Neural cell (in vitro differentiated cells): ENCODE results near the gene TMEM87A. TPM values are rescaled to one million over a fixed set of nuclear protein-coding genes. Genes with fewer than 3 reads are reported as not detected.
A peak's percentile ranks its signal among the peaks of the same experiment; 100 is the strongest.

ENCODE experiments used
- H2AFZ ChIP-seq: fragments of 200-600, 300-800 bp; sonication (generic), shearing (Covaris generic); 2 replicates; pipeline ENCODE4 v1.6.0; 2014; ENCODE audit warnings: low read depth, mild to moderate bottlenecking, antibody characterized with exemption, low read length, moderate library complexity
- H3F3A ChIP-seq: fragments of 200-600 bp; shearing (Covaris generic); 2 replicates; pipeline ENCODE4 v1.6.1; 2016; ENCODE audit warnings: mild to moderate bottlenecking, moderate library complexity, mixed read lengths, antibody characterized with exemption, low read length; ENCODE audit not compliant: insufficient read depth, poor library complexity, severe bottlenecking
- H3K27ac ChIP-seq: fragments of 200-600, 300-800 bp; sonication (generic), shearing (Covaris generic); 2 replicates; pipeline ENCODE4 v1.5.1; 2014; ENCODE audit warnings: mild to moderate bottlenecking, low read length, moderate library complexity
- H3K27me3 ChIP-seq: fragments of 300-800, 200-600 bp; sonication (generic), shearing (Covaris generic); 2 replicates; pipeline ENCODE4 v1.6.0; 2014; ENCODE audit warnings: mild to moderate bottlenecking, low read depth, low read length, moderate library complexity; ENCODE audit not compliant: insufficient read depth
- H3K36me3 ChIP-seq: fragments of 300-800, 200-600 bp; sonication (generic), shearing (Covaris generic); 2 replicates; pipeline ENCODE4 v1.5.1; 2014; ENCODE audit warnings: mild to moderate bottlenecking, antibody characterized with exemption, low read length, moderate library complexity; ENCODE audit not compliant: insufficient read depth
- H3K4me2 ChIP-seq: fragments of 300-800, 200-600 bp; sonication (generic), shearing (Covaris generic); 2 replicates; pipeline ENCODE4 v1.6.0; 2014; ENCODE audit warnings: mild to moderate bottlenecking, low read length
- H3K4me3 ChIP-seq: fragments of 300-800, 200-600 bp; sonication (generic), shearing (Covaris generic); 2 replicates; pipeline ENCODE4 v1.5.1; 2014; ENCODE audit warnings: mild to moderate bottlenecking, low read length, moderate library complexity
- H3K79me2 ChIP-seq: fragments of 200-600 bp; shearing (Covaris generic); replicated peaks from 2 replicates; pipeline ENCODE4 v1.6.0; 2014; ENCODE audit warnings: mild to moderate bottlenecking, low read length, moderate library complexity; ENCODE audit not compliant: insufficient read depth
- H3K9ac ChIP-seq: fragments of 300-800, 200-600 bp; sonication (generic), shearing (Covaris generic); 2 replicates; pipeline ENCODE4 v1.6.1; 2016; ENCODE audit warnings: mild to moderate bottlenecking, low read length, mixed read lengths
- H3K9me2 ChIP-seq: fragments of 200-600 bp; shearing (Covaris generic); 2 replicates; pipeline ENCODE4 v1.6.1; 2016; ENCODE audit warnings: mild to moderate bottlenecking, low read length, mixed read lengths; ENCODE audit not compliant: insufficient read depth
- H3K9me3 ChIP-seq: fragments of 200-600, 300-800 bp; sonication (generic), shearing (Covaris generic); 2 replicates; pipeline ENCODE4 v1.6.1; 2016; ENCODE audit warnings: mild to moderate bottlenecking, mixed run types, low read length, moderate library complexity, mixed read lengths
- H4K20me1 ChIP-seq: fragments of 200-600 bp; shearing (Covaris generic); 2 replicates; pipeline ENCODE4 v1.6.1; 2016; ENCODE audit warnings: mild to moderate bottlenecking, mixed run types; ENCODE audit not compliant: insufficient read depth
- EP300 ChIP-seq: fragments of 450-650 bp; conservative IDR thresholded peaks from 2 replicates; pipeline ENCODE4 v1.6.1; 2014; ENCODE audit warnings: antibody characterized with exemption, mild to moderate bottlenecking, moderate library complexity; ENCODE audit not compliant: poor library complexity, severe bottlenecking
- EZH2 ChIP-seq: fragments of 200-600, 300-800 bp; shearing (Covaris generic), sonication (generic); IDR thresholded peaks from 2 replicates; pipeline ENCODE4 v1.6.1; 2014; ENCODE audit warnings: antibody characterized with exemption, low read length, borderline replicate concordance, mild to moderate bottlenecking; ENCODE audit not compliant: insufficient read depth, poor library complexity, severe bottlenecking
- MXI1 ChIP-seq: fragments of 450-650 bp; conservative IDR thresholded peaks from 2 replicates; pipeline ENCODE4 v1.6.1; 2014; ENCODE audit warnings: antibody characterized with exemption, mild to moderate bottlenecking; ENCODE audit not compliant: poor library complexity, severe bottlenecking
- POLR2AphosphoS5 ChIP-seq: IDR thresholded peaks from 2 replicates; pipeline ENCODE4 v1.6.1; 2012
- RAD21 ChIP-seq: fragments of 450-650 bp; conservative IDR thresholded peaks from 2 replicates; pipeline ENCODE4 v1.6.1; 2014; ENCODE audit warnings: antibody characterized with exemption, mild to moderate bottlenecking, moderate library complexity
- SMC3 ChIP-seq: fragments of 450-650 bp; conservative IDR thresholded peaks from 2 replicates; pipeline ENCODE4 v1.6.1; 2014; ENCODE audit warnings: antibody characterized with exemption, mild to moderate bottlenecking, moderate library complexity; ENCODE audit not compliant: poor library complexity
- TAF1 ChIP-seq: IDR thresholded peaks from 2 replicates; pipeline ENCODE4 v1.6.1; 2012; ENCODE audit warnings: low read depth
- polyA plus RNA-seq: library from polyadenylated mRNA; depleted of rRNA; stranded (reverse); fragments of >200 nt; gene quantifications from 2 replicates; pipeline ENCODE4 v1.2.3, GENCODE V29; 2014
- TF ChIP-seq, protein P1 (sequence below): fragments of 450-650 bp; IDR thresholded peaks from 2 replicates; pipeline ENCODE4 v1.5.1; 2014; ENCODE audit warnings: antibody characterized with exemption, mild to moderate bottlenecking, moderate library complexity; ENCODE audit not compliant: poor library complexity, severe bottlenecking
- TF ChIP-seq, protein P2 (sequence below): IDR thresholded peaks from 2 replicates; pipeline ENCODE4 v1.6.1; 2012; ENCODE audit warnings: borderline replicate concordance

TMEM87A gene
- polyA plus RNA-seq, 1 donor from 2014 or later: 50.4 TPM

DNA sequence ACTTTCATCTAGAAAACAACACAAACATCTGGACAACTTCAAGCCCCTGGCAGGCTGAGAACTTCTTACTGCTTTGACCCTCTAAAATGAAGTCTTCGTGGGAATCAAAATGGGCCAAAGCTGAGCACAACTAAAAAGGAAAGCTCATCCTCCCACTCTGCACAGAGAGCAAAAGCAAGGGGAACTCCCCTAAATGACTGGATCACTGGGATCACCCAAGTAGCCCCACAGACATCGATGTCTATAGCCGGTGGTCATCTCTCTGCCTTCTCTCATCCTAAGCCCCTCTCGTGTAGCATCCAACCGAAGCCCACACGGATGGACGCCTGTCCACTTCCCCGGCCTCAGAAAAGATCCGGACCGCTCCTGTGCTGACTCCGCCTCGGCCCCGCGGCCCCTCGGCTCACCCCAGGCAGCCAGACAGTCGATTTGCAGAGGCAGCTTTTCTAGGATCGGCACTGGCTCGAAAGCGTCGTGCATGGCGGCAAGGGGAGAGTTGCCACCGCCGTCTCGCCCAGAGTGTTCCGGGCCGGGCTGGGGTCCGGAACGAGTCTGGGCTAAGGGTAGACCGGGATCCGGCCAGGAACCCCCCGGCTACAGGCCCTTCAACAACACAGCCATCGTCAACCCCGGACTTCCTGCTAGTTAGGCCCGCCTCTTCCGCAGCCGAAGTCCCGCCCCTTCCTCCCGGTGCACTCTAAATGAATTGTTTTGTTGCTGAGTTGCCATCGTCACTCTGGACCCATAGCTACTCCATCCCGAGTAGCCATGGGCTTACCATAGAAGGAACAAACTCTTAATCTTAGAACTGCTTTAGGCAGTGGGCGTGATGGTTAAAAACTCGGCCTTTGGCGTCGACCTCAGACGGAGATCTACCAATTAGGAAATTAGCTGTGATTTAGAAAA is 65.3 kb downstream of the TMEM87A start, which contains the start of gene VPS39:
TSS of gene VPS39 (minus strand) at position 631 of the 906 bp plus-strand sequence. CDS start at position 480, 151 bp downstream.
- H3K36me3 ChIP-seq: peaks cover 10% of the 10 kb centered on the region
- TF ChIP-seq EZH2 (no peak), RAD21 (no peak), MXI1 (peak; percentile 76), EP300 (peak; percentile 23), POLR2AphosphoS5 (peak; percentile 96), TAF1 (peak; percentile 62), SMC3 (peak; percentile 26)
- TF ChIP-seq, protein P1, sequence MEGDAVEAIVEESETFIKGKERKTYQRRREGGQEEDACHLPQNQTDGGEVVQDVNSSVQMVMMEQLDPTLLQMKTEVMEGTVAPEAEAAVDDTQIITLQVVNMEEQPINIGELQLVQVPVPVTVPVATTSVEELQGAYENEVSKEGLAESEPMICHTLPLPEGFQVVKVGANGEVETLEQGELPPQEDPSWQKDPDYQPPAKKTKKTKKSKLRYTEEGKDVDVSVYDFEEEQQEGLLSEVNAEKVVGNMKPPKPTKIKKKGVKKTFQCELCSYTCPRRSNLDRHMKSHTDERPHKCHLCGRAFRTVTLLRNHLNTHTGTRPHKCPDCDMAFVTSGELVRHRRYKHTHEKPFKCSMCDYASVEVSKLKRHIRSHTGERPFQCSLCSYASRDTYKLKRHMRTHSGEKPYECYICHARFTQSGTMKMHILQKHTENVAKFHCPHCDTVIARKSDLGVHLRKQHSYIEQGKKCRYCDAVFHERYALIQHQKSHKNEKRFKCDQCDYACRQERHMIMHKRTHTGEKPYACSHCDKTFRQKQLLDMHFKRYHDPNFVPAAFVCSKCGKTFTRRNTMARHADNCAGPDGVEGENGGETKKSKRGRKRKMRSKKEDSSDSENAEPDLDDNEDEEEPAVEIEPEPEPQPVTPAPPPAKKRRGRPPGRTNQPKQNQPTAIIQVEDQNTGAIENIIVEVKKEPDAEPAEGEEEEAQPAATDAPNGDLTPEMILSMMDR: no peak
- TF ChIP-seq, protein P2, sequence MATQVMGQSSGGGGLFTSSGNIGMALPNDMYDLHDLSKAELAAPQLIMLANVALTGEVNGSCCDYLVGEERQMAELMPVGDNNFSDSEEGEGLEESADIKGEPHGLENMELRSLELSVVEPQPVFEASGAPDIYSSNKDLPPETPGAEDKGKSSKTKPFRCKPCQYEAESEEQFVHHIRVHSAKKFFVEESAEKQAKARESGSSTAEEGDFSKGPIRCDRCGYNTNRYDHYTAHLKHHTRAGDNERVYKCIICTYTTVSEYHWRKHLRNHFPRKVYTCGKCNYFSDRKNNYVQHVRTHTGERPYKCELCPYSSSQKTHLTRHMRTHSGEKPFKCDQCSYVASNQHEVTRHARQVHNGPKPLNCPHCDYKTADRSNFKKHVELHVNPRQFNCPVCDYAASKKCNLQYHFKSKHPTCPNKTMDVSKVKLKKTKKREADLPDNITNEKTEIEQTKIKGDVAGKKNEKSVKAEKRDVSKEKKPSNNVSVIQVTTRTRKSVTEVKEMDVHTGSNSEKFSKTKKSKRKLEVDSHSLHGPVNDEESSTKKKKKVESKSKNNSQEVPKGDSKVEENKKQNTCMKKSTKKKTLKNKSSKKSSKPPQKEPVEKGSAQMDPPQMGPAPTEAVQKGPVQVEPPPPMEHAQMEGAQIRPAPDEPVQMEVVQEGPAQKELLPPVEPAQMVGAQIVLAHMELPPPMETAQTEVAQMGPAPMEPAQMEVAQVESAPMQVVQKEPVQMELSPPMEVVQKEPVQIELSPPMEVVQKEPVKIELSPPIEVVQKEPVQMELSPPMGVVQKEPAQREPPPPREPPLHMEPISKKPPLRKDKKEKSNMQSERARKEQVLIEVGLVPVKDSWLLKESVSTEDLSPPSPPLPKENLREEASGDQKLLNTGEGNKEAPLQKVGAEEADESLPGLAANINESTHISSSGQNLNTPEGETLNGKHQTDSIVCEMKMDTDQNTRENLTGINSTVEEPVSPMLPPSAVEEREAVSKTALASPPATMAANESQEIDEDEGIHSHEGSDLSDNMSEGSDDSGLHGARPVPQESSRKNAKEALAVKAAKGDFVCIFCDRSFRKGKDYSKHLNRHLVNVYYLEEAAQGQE: peak; percentile 72
- no peaks in the 10 kb centered on the region for H3K9me2 ChIP-seq
- H3K9me3 ChIP-seq: no peaks in the 10 kb centered on the region
- no peaks in the 10 kb centered on the region for H3F3A ChIP-seq
- H3K4me3 ChIP-seq: peak within 1 kb of the TSS; percentile 79
- H3K27ac ChIP-seq: peak within 1 kb of the TSS; percentile 74
- peak within 1 kb of the TSS; percentile 79 for H3K4me2 ChIP-seq
- H3K27me3 ChIP-seq: no peaks in the 10 kb centered on the region
- H2AFZ ChIP-seq: peak within 1 kb of the TSS; percentile 79
- H3K9ac ChIP-seq: peak within 1 kb of the TSS; percentile 91
- H3K79me2 ChIP-seq: peaks cover 14% of the 10 kb centered on the region
- no peaks in the 10 kb centered on the region for H4K20me1 ChIP-seq

DNA sequence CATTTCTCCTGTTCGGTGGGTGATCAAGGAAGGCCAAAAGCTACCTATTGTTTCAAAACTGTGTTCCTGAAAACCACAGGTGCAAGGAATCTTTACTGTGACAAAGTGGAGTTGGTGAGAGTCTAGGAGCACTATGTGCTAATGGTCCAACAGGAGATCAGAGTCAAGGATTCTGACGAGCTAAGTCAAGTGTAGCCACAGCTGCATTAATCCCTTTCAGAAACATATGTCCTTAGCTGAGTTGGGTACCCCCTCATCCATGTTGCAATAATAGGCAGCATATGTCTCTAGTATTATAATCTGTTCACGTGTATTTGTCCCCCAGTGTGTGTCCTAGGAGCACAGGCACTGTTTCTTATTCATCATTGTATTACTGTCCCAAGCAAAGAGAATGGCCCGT is 66.8 kb downstream of the TMEM87A start:
- Histone ChIP-seq H3K4me2 (peak overlapping the region; percentile 79), H3K27me3 (no peaks in the 10 kb centered on the region), H3K4me3 (peak overlapping the region; percentile 79), H2AFZ (no peak overlapping the region), H3K36me3 (peaks cover 10% of the 10 kb centered on the region), H4K20me1 (no peaks in the 10 kb centered on the region), H3K9ac (no peak overlapping the region), H3F3A (no peaks in the 10 kb centered on the region), H3K79me2 (peaks cover 21% of the 10 kb centered on the region), H3K9me2 (no peaks in the 10 kb centered on the region), H3K9me3 (no peaks in the 10 kb centered on the region), H3K27ac (no peak overlapping the region)
- no peak for TF ChIP-seq TAF1
- TF ChIP-seq SMC3: no peak
- no peak for TF ChIP-seq POLR2AphosphoS5
- TF ChIP-seq, protein P1: no peak
- TF ChIP-seq, protein P2: no peak
- no peak for TF ChIP-seq MXI1
- no peak for TF ChIP-seq EP300
- no peak for TF ChIP-seq RAD21
- TF ChIP-seq EZH2: no peak
